ENCODE results near the gene CFAP46. TPM values are rescaled to one million over a fixed set of nuclear protein-coding genes. Genes with fewer than 3 reads are reported as not detected.

CFAP46 gene
- total RNA-seq, 1 donor from 2014 or later: 5.2 TPM

- no peak for DNase-seq
- Mint-ChIP-seq H3K27ac (ENCODE audit: unreplicated experiment) (no peak overlapping the region), H3K4me1 (ENCODE audit: low read depth, unreplicated experiment) (peaks cover 4% of the 10 kb centered on the region), H3K36me3 (ENCODE audit: unreplicated experiment) (no peaks in the 10 kb centered on the region), H3K9me3 (ENCODE audit: unreplicated experiment) (no peaks in the 10 kb centered on the region), H3K27me3 (ENCODE audit: unreplicated experiment) (no peaks in the 10 kb centered on the region), H3K4me3 (ENCODE audit: unreplicated experiment) (no peak overlapping the region)
- TF ChIP-seq CTCF (IDR thresholded peaks at IDR 0.05; ENCODE audit: partially characterized antibody, unreplicated experiment): no peak
These were observed 92.1 kb downstream of the CFAP46 start for GRCh38 chr10:132850246-132850645.

GRCh38 chr10:132849546-132850031, 92.8 kb downstream of the CFAP46 start:
- no peak for DNase-seq
- TF ChIP-seq CTCF (IDR thresholded peaks at IDR 0.05; ENCODE audit: partially characterized antibody, unreplicated experiment): no peak
- Mint-ChIP-seq H3K27ac (ENCODE audit: unreplicated experiment) (no peak overlapping the region), H3K36me3 (ENCODE audit: unreplicated experiment) (no peaks in the 10 kb centered on the region), H3K9me3 (ENCODE audit: unreplicated experiment) (no peaks in the 10 kb centered on the region), H3K4me3 (ENCODE audit: unreplicated experiment) (no peak overlapping the region), H3K4me1 (ENCODE audit: low read depth, unreplicated experiment) (peaks cover 4% of the 10 kb centered on the region), H3K27me3 (ENCODE audit: unreplicated experiment) (no peaks in the 10 kb centered on the region)

GRCh38 chr10:132848951-132849545, 93.3 kb downstream of the CFAP46 start:
- Mint-ChIP-seq H3K4me3 (ENCODE audit: unreplicated experiment) (no peak overlapping the region), H3K27me3 (ENCODE audit: unreplicated experiment) (no peaks in the 10 kb centered on the region), H3K36me3 (ENCODE audit: unreplicated experiment) (no peaks in the 10 kb centered on the region), H3K4me1 (ENCODE audit: low read depth, unreplicated experiment) (peaks cover 4% of the 10 kb centered on the region), H3K27ac (ENCODE audit: unreplicated experiment) (no peak overlapping the region), H3K9me3 (ENCODE audit: unreplicated experiment) (no peaks in the 10 kb centered on the region)
- TF ChIP-seq CTCF (IDR thresholded peaks at IDR 0.05; ENCODE audit: partially characterized antibody, unreplicated experiment): no peak
- no peak for DNase-seq

GRCh38 chr10:132848291-132848701, 94.1 kb downstream of the CFAP46 start:
- no peaks in the 10 kb centered on the region for H3K27me3 Mint-ChIP-seq (ENCODE audit: unreplicated experiment)
- H3K4me1 Mint-ChIP-seq (ENCODE audit: low read depth, unreplicated experiment): peaks cover 4% of the 10 kb centered on the region
- H3K27ac Mint-ChIP-seq (ENCODE audit: unreplicated experiment): no peak overlapping the region
- no peak for TF ChIP-seq CTCF (IDR thresholded peaks at IDR 0.05; ENCODE audit: partially characterized antibody, unreplicated experiment)
- no peaks in the 10 kb centered on the region for H3K9me3 Mint-ChIP-seq (ENCODE audit: unreplicated experiment)
- no peak overlapping the region for H3K4me3 Mint-ChIP-seq (ENCODE audit: unreplicated experiment)
- no peak for DNase-seq
- no peaks in the 10 kb centered on the region for H3K36me3 Mint-ChIP-seq (ENCODE audit: unreplicated experiment)

GRCh38 chr10:132847856-132848255, 94.5 kb downstream of the CFAP46 start:
- H3K27me3 Mint-ChIP-seq (ENCODE audit: unreplicated experiment): no peaks in the 10 kb centered on the region
- H3K36me3 Mint-ChIP-seq (ENCODE audit: unreplicated experiment): no peaks in the 10 kb centered on the region
- no peak for DNase-seq
- H3K4me1 Mint-ChIP-seq (ENCODE audit: low read depth, unreplicated experiment): peaks cover 4% of the 10 kb centered on the region
- no peaks in the 10 kb centered on the region for H3K9me3 Mint-ChIP-seq (ENCODE audit: unreplicated experiment)
- no peak for TF ChIP-seq CTCF (IDR thresholded peaks at IDR 0.05; ENCODE audit: partially characterized antibody, unreplicated experiment)
- no peak overlapping the region for H3K4me3 Mint-ChIP-seq (ENCODE audit: unreplicated experiment)
- no peak overlapping the region for H3K27ac Mint-ChIP-seq (ENCODE audit: unreplicated experiment)

Data from glutamatergic neuron (in vitro differentiated cells).